Neural crest cell (in vitro differentiated cells): Measurements from ENCODE around the gene TMPRSS6. TPM values are rescaled to one million over a fixed set of nuclear protein-coding genes. Genes with fewer than 3 reads are reported as not detected.

ENCODE experiments used
- DNase-seq: peaks from one replicate; pipeline ENCODE4 v3.0.0; 2021; ENCODE audit warnings: low read depth, mixed read lengths, low spot score
- H3K27ac Mint-ChIP-seq: one replicate; pipeline ENCODE4 v1.8.0; 2021; ENCODE audit warnings: mild to moderate bottlenecking, mixed read lengths; ENCODE audit not compliant: unreplicated experiment
- H3K27me3 Mint-ChIP-seq: 2 replicates; pipeline ENCODE4 v1.8.0; 2021; ENCODE audit warnings: low read depth, mild to moderate bottlenecking, mixed read lengths
- H3K36me3 Mint-ChIP-seq: 2 replicates; pipeline ENCODE4 v1.8.0; 2021; ENCODE audit warnings: low read depth, mild to moderate bottlenecking, mixed read lengths
- H3K4me1 Mint-ChIP-seq: 2 replicates; pipeline ENCODE4 v1.8.0; 2021; ENCODE audit warnings: mixed read lengths
- H3K4me3 Mint-ChIP-seq: one replicate; pipeline ENCODE4 v1.8.0; 2021; ENCODE audit warnings: mild to moderate bottlenecking, mixed read lengths
- H3K9me3 Mint-ChIP-seq: 2 replicates; pipeline ENCODE4 v1.8.0; 2021; ENCODE audit warnings: mixed read lengths
- total RNA-seq: library from RNA; stranded (reverse); gene quantifications from 2 replicates; pipeline ENCODE4 v1.2.1, GENCODE V29; 2021
- TF ChIP-seq, protein P1 (sequence below): fragments of 200-600 bp; sonication (generic); conservative IDR thresholded peaks from 2 replicates; pipeline ENCODE4 v1.5.0; 2021; ENCODE audit warnings: antibody characterized with exemption, mild to moderate bottlenecking

Gene TMPRSS6
- total RNA-seq, 1 donor from 2014 or later, result not detected

GRCh38 chr22:37144180-37144554, 34.7 kb upstream of the TMPRSS6 start:
- Mint-ChIP-seq H3K27ac (no peak overlapping the region), H3K36me3 (no peaks in the 10 kb centered on the region), H3K4me1 (peaks cover 4% of the 10 kb centered on the region), H3K27me3 (no peaks in the 10 kb centered on the region), H3K4me3 (no peak overlapping the region), H3K9me3 (no peaks in the 10 kb centered on the region)
- DNase-seq, result no peak
- TF ChIP-seq, protein P1, sequence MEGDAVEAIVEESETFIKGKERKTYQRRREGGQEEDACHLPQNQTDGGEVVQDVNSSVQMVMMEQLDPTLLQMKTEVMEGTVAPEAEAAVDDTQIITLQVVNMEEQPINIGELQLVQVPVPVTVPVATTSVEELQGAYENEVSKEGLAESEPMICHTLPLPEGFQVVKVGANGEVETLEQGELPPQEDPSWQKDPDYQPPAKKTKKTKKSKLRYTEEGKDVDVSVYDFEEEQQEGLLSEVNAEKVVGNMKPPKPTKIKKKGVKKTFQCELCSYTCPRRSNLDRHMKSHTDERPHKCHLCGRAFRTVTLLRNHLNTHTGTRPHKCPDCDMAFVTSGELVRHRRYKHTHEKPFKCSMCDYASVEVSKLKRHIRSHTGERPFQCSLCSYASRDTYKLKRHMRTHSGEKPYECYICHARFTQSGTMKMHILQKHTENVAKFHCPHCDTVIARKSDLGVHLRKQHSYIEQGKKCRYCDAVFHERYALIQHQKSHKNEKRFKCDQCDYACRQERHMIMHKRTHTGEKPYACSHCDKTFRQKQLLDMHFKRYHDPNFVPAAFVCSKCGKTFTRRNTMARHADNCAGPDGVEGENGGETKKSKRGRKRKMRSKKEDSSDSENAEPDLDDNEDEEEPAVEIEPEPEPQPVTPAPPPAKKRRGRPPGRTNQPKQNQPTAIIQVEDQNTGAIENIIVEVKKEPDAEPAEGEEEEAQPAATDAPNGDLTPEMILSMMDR, result no peak

- Mint-ChIP-seq H3K4me1 (peaks cover 4% of the 10 kb centered on the region), H3K9me3 (no peaks in the 10 kb centered on the region), H3K36me3 (no peaks in the 10 kb centered on the region), H3K27me3 (peaks cover 2% of the 10 kb centered on the region), H3K4me3 (no peak overlapping the region), H3K27ac (no peak overlapping the region)
- TF ChIP-seq, protein P1, result no peak
- no peak for DNase-seq
These were observed 32.5 kb upstream of the TMPRSS6 start for GRCh38 chr22:37141971-37142370.

- Mint-ChIP-seq H3K4me3 (no peak overlapping the region), H3K27me3 (peaks cover 2% of the 10 kb centered on the region), H3K27ac (no peak overlapping the region), H3K4me1 (peaks cover 4% of the 10 kb centered on the region), H3K9me3 (no peaks in the 10 kb centered on the region), H3K36me3 (no peaks in the 10 kb centered on the region)
- TF ChIP-seq, protein P1, result no peak
- DNase-seq, result no peak
These were observed 32.0 kb upstream of the TMPRSS6 start for GRCh38 chr22:37141476-37141875.

DNA sequence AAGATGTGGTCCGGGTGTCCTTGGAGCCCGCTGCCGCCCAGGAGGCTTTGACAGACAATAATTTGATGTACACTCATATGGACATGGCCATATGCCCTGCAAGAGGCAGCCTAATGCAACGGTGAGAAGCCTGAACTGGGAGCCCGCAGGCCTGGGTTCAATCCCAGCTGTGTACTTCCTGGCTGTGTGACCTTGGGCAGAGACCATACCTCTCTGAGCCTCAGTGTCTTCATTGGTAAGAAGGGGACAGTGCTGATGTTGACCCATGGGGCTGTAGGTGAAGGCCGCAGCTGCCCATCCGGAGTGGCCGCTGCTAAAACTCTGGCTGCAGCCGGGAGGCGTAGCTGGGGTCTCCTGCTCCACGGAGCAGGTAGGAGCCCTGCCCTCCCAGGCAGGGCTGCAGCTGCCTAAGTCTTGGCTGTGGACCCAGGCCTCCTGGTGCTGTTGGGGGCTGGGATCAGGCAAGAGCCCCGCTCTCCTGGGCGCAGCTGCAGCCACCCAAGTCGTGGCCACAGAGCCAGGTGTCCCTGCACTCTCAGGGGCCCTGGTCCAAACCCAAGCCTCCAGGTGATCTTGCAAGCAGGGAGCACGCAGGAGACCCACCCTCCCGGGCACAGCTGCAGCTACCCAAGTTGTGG, 31.3 kb upstream of the TMPRSS6 start:
- H3K27ac Mint-ChIP-seq, result no peak overlapping the region
- peaks cover 1% of the 10 kb centered on the region for H3K4me1 Mint-ChIP-seq
- no peak overlapping the region for H3K4me3 Mint-ChIP-seq

DNA sequence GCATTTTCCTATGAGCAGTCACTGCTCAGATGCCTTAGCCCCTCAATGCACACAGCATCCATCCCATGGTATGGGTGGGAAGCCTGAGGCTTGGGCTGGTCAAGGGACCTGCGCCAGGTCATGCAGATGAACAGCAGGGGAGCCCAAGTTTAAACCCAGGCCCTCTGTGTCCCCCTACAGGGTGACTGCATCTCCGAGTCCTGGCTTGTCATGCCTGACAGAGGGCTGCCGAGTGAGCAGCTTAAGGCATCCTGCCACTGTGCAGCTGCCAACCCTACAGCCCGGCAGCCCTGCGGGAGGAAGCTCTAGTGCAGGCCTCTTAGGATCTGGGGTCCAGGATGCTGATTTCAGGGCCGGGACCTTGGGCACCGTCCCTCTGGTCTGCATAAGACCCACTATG, 30.2 kb upstream of the TMPRSS6 start:
- H3K4me1 Mint-ChIP-seq, result no peaks in the 10 kb centered on the region
- H3K27ac Mint-ChIP-seq, result no peak overlapping the region
- TF ChIP-seq, protein P1, result no peak
- H3K36me3 Mint-ChIP-seq, result no peaks in the 10 kb centered on the region
- H3K9me3 Mint-ChIP-seq, result no peaks in the 10 kb centered on the region
- H3K27me3 Mint-ChIP-seq, result peaks cover 2% of the 10 kb centered on the region
- no peak for DNase-seq
- H3K4me3 Mint-ChIP-seq, result no peak overlapping the region

More for the DNA sequence above, 31.3 kb upstream of the TMPRSS6 start:
- TF ChIP-seq, protein P1, result no peak
- DNase-seq, result no peak
- Mint-ChIP-seq H3K36me3 (no peaks in the 10 kb centered on the region), H3K9me3 (no peaks in the 10 kb centered on the region), H3K27me3 (peaks cover 2% of the 10 kb centered on the region)
